KG1 (cell line): ENCODE data around the gene BDNF.
A peak's percentile ranks its signal among the peaks of the same experiment; 100 is the strongest.
"Not testable (repeated sequence)": the region's sequence is repeated elsewhere in the genome, so short reads cannot be mapped to it uniquely, and the experiment has no call there.

Experiments used
- DNase-seq: peaks from one replicate; lab custom pipeline; 2025; lab: John Stamatoyannopoulos, UW

The BDNF gene

GRCh38 chr11:27700351-27701301 lies at the start of gene BDNF:
BDNF (minus strand) TSS chr11:27700455; CDS start chr11:27658564, 41,891 bp downstream.
- peak; percentile 37 for DNase-seq

DNA sequence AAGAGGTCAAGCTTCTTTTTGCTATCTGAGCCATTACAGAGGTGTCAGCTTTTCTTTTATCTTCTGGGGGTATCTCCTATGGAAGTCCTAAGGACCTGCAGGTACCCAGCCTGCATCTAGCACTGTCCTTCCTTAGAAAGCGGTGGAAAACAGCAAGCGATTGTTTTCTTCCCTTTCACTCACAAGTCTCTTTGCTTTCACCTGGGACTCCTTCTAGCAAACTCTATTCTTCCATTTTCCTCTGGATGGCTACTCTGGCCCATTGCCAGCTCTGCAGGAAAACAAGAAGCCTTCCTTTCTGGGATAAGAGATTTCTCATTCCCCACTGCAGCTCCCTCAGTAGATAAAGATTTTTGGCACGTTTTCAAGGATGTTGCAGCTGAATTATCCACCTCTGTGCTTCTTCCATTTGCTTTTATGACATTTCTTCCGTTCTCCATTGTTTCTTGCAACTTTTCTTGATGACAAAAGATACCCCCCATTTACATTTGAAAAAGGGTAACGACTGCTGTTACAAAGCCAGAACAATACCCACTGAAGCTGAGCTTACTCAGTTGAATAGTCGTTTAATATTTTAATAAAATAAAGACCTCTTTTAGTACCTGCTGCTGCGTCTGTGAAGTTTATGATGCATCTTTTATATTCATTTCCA lies 40.2 kb upstream of the BDNF start:
- DNase-seq: no peak

DNA sequence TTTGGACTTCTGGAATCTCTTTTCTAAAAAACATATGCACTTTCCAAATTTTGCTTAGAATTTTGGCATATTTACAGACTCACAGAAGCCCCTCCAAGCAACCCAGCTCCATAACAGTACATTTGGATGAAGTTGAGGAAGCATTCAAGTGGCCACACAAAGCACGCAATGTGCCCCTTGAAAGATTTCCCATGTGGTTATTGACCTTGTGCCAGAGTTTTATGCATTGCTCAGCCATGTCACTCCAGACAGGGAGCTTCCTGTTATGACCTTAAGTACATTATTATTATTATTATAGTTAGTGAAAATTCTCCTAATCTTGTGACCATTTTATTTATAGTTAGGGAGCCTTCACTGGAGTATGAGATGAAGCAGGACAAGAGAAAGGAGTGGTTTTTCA lies 35.0 kb upstream of the BDNF start:
- no peak for DNase-seq

- not testable (repeated sequence) for DNase-seq
Observed at GRCh38 chr11:27731803-27732202, 31.5 kb upstream of the BDNF start.

DNA sequence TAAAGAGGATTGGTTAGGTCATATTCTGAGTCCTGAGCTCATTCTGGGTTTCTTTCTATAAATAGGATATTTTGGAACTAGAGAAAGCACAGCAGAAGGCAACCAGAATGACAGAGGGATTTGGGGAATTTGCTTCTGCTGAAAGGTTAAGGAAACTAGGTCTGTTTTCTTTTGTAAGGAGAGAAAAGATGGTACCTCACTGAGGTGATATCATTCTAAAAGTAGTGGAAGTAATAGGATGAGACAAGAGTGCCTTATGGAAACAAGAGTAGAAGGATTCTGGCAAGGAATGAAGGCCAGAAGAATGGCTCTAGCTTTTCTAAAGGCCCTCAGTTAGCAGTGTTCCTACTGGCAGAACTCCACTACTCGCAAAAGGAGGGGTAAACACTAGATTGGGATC lies 26.7 kb upstream of the BDNF start:
- DNase-seq: no peak

DNA sequence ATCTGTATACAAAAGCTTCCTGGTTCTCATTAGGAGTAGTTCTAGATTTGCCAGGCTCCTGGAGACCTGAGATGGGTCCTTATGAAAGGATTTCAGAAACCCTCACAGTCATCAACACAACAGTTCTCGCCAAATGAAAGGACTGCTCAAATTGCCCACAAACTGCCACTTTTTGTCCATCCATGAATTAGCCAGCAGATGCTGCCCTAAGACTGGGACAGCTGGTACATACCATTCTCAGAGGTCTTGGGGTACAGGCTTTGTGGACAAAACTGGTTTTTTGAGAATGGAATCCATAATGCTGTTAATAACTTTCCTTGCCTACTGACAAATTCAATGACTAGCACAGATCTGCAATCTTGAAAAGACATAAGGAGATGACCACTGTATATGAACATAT lies 23.4 kb upstream of the BDNF start:
- DNase-seq: no peak

- DNase-seq: no peak
Observed at GRCh38 chr11:27722953-27723344, 22.7 kb upstream of the BDNF start.

- no peak for DNase-seq
Observed at GRCh38 chr11:27722117-27722952, 22.1 kb upstream of the BDNF start.

DNA sequence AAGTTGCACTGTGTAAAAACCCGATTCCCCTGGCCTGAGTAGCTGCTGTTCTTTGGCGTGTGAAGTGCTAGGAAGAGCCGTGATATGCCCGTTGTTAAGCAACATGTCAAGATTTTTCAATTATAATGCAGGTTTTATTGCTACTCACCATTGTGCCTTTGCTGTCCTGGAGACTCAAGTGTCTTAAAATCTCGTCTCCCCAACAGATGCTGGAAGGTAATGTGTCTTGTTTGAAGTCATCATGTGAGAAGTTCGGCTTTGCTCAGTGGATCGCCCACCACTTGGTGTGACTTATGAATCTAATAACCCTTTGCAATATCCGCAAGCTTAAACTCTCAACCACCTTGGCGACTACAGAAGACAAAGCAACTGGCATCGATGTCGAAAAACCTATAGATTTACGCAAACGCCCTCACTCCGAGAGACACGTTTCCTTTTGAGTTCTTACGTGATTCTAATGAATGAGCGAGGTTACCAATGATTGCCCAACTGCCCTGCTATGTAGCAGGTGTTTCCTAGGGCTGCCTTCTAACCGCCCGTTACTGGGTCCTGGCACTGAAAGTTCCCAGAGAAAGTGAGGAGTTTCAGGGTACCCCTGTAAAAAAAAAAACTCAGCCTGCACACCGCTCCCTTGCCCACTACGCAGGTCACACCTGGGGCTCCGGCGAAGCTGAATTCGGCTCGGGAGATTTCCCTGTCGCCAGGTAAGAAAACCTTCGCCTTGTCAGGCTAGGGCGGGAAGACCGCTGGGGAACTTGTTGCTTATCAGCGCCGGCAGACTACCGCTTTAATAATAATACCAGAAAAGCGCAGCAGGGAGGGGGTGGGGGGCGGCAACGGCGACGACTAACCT lies 21.2 kb upstream of the BDNF start:
- DNase-seq: no peak

DNA sequence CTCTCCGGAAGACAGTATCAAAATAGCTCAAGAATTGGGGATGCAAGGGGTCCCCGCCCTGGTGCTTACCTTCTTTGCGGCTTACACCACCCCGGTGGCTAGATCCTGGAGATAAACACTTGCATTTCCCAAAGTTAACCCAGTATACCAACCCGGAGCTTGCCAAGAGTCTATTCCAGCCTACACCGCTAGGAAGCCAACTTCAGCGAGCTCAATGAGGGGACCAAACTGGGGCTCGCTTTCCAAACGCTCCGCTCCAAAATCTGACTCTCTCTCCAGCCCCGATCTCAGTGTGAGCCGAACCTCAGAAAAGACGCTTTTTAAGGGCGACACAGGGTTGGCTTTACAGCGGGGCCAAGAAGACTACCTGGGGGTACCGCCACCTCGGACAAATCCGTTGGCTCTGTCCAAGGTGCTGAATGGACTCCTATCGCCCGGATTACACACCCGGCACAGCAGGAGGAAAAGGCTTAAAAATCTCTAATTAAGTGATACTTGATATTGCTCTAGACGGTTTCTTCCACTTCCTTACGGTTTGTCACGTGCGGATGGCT lies 20.1 kb upstream of the BDNF start:
- DNase-seq: no peak

- DNase-seq: no peak
Observed at GRCh38 chr11:27719546-27719925, 19.3 kb upstream of the BDNF start.

- DNase-seq: no peak
Observed at GRCh38 chr11:27718863-27719545, 18.7 kb upstream of the BDNF start.

GRCh38 chr11:27718346-27718862 lies 18.1 kb upstream of the BDNF start:
- DNase-seq: no peak

DNA sequence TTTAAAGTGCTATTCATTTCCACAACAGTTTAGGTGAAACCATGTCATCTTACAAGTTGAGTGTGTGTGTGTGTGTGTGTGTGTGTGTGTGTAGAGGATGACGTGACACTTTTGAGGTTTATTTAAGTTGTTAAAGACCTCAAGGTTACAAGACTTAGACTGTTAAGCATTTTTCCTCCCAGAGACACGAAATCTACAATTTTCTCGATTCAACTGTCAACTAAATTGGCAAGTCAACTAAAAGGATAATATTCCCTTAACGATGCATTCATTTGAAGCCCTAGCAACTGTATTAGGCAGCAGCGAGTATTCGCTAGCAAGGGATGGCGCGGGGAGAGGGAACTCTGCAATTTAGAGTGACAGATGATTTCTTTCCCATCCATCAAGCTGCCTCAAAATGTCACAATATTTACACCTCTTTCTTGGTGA lies 17.6 kb upstream of the BDNF start:
- no peak for DNase-seq

GRCh38 chr11:27717377-27717776 lies 17.1 kb upstream of the BDNF start:
- no peak for DNase-seq

- no peak for DNase-seq
Observed at GRCh38 chr11:27716835-27717234, 16.6 kb upstream of the BDNF start.

GRCh38 chr11:27716216-27716615 lies 16.0 kb upstream of the BDNF start:
- no peak for DNase-seq

- DNase-seq: no peak
Observed at GRCh38 chr11:27711725-27712124, 11.5 kb upstream of the BDNF start.

DNA sequence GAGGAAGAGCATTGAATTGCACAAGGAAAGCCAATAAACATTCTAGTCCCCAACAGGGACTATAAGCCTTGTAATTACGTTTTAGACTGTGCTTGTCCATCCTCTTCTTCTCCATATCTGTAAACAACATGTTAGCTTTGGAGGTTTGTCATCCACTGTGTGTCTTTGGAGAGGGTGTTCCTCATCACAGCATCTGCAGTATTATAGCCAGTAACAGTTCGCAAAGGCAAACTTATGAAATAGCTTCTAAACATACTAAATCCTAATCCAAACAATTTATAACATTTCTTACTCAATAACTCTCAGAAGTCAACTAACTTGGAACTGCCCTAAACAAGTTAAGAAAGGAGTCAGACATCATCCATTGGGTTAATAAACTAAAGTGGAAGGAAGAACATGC lies 10.3 kb upstream of the BDNF start:
- no peak for DNase-seq

GRCh38 chr11:27707676-27708075 lies 7.4 kb upstream of the BDNF start:
- no peak for DNase-seq
